Kidney (tissue), 14 donors: ENCODE measurements around the gene SLFN11. TPM values are rescaled to one million over a fixed set of nuclear protein-coding genes. Genes with fewer than 3 reads are reported as not detected.

Experiments
- DNase-seq, 5 donors: peaks; one replicate each; pipeline ENCODE4 v3.0.0-alpha.2; 2013 to 2020
- FAIRE-seq: peaks from 2 replicates; lab custom pipeline; 2012; peaks lifted over from hg19 to GRCh38; lab: Jason Lieb, UNC
- H3K27ac ChIP-seq, 2 donors: one replicate each; pipeline ENCODE4 v1.7.0; 2013; ENCODE audit warnings: low read depth in 2 of 2, low read length in 2 of 2, inconsistent platforms in 1 of 2
- H3K27me3 ChIP-seq: one replicate; pipeline ENCODE4 v1.7.1; 2013; ENCODE audit warnings: low read length, inconsistent platforms; ENCODE audit not compliant: control insufficient read depth, insufficient read depth
- H3K36me3 ChIP-seq, 3 donors: one replicate each; pipeline versions ENCODE4 v1.7.0 to v1.7.1; 2013; ENCODE audit warnings: low read length in 3 of 3, control low read depth in 1 of 3, inconsistent platforms in 1 of 3; ENCODE audit not compliant: insufficient read depth in 3 of 3, control insufficient read depth in 2 of 3
- H3K4me1 ChIP-seq, 3 donors: one replicate each; pipeline versions ENCODE4 v1.7.0 to v1.7.1; 2013; ENCODE audit warnings: low read length in 3 of 3, inconsistent platforms in 1 of 3, low read depth in 1 of 3; ENCODE audit not compliant: control insufficient read depth in 2 of 3, insufficient read depth in 2 of 3
- H3K4me3 ChIP-seq, 3 donors: one replicate each; pipeline versions ENCODE4 v1.7.0 to v1.8.1; 2013; ENCODE audit warnings: low read length in 3 of 3, control low read depth in 1 of 3, inconsistent platforms in 1 of 3
- H3K9ac ChIP-seq, 3 donors: one replicate each; pipeline versions ENCODE4 v1.7.0 to v1.7.1; 2013; ENCODE audit warnings: low read length in 3 of 3, control low read depth in 1 of 3, inconsistent platforms in 1 of 3
- H3K9me3 ChIP-seq, 3 donors: one replicate each; pipeline versions ENCODE4 v1.7.0 to v1.7.1; 2013; ENCODE audit warnings: low read length in 3 of 3, control low read depth in 1 of 3, inconsistent platforms in 1 of 3; ENCODE audit not compliant: control insufficient read depth in 2 of 3, insufficient read depth in 1 of 3
- intact Hi-C: fragments of 100-400 bp; cut with DNase I; formaldehyde crosslinking; loops from one replicate; pipeline ENCODE4 v1.11.1; 2022
- polyA plus RNA-seq: library from polyadenylated mRNA; stranded (reverse); fragments of 350-450 nt; fragmentation: Illumina TruSeq; extraction: RNeasy Lipid Tissue Mini Kit (QIAGEN cat#74804); gene quantifications from one replicate; pipeline ENCODE4 v1.2.3, GENCODE V29; 2014; ENCODE audit warnings: low read depth, low replicate concordance; ENCODE audit not compliant: insufficient read depth
- total RNA-seq: library from RNA; stranded (reverse); fragmentation: NEBNext Ultra II Directional; extraction: Animal tissue kit (Norgen Biotek cat#: 25700); gene quantifications from one replicate; pipeline ENCODE4 v1.2.1, GENCODE V29; 2021
- TF ChIP-seq, protein P1 (sequence below): IDR thresholded peaks from 3 replicates; pipeline ENCODE4 v1.5.1; 2012; ENCODE audit warnings: mild to moderate bottlenecking, moderate library complexity, borderline replicate concordance; ENCODE audit not compliant: insufficient read depth; ENCODE audit errors: extremely low read depth
- donor health status: control.
- donor health status: control.
- donor health status: control.
- donor health status: control.
- donor health status: control.
- donor health status: DM: yes; HTN: yes; CAD: no.
- donor health status: Normal renal cell carcinoma (clear cell type).

SLFN11 gene
- total and polyA plus RNA-seq, 2 donors from 2014 or later: 4.0 to 31.9 TPM

GRCh38 chr17:35345445-35345925 lies 27.9 kb downstream of the SLFN11 start:
- DNase-seq: no peak
- intact Hi-C loops: no loop called here
- Histone ChIP-seq H3K36me3 (no peaks in the 10 kb centered on the region), H3K4me1 (no peaks in the 10 kb centered on the region), H3K9ac (peak overlapping the region in 1 of 3 donors; percentile 38), H3K9me3 (no peaks in the 10 kb centered on the region), H3K27me3 (peaks cover 19% of the 10 kb centered on the region), H3K27ac (peak overlapping the region; percentile 3 to 41), H3K4me3 (peak overlapping the region in 2 of 3 donors; percentile 6 to 54)
- TF ChIP-seq, protein P1, sequence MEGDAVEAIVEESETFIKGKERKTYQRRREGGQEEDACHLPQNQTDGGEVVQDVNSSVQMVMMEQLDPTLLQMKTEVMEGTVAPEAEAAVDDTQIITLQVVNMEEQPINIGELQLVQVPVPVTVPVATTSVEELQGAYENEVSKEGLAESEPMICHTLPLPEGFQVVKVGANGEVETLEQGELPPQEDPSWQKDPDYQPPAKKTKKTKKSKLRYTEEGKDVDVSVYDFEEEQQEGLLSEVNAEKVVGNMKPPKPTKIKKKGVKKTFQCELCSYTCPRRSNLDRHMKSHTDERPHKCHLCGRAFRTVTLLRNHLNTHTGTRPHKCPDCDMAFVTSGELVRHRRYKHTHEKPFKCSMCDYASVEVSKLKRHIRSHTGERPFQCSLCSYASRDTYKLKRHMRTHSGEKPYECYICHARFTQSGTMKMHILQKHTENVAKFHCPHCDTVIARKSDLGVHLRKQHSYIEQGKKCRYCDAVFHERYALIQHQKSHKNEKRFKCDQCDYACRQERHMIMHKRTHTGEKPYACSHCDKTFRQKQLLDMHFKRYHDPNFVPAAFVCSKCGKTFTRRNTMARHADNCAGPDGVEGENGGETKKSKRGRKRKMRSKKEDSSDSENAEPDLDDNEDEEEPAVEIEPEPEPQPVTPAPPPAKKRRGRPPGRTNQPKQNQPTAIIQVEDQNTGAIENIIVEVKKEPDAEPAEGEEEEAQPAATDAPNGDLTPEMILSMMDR: no peak
- no peak for FAIRE-seq

DNA sequence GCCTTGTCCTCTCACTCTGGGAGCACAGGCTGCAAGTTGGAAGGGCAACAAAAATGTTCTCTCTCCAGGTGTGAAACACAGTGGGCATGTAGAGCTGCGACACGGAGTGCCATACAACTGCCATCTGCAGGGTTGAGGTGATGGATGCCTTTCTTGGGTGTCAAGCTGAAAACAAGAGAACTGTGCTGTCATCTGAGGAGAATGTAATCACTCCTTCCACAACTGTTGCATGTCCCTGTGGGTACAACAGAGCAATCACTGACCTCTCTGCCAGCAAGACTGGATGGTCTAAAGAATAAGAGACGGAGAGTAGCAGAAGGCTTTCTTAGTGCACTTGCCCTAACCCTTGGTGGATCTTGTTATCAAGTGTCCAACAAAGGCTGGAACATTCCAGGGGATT lies 29.2 kb downstream of the SLFN11 start:
- Histone ChIP-seq H3K4me3 (no peak overlapping the region), H3K9ac (no peak overlapping the region), H3K27me3 (peaks cover 19% of the 10 kb centered on the region), H3K9me3 (peaks cover 0 to 2% (median 0%) of the 10 kb centered on the region in 3 donors), H3K27ac (no peak overlapping the region), H3K36me3 (no peaks in the 10 kb centered on the region), H3K4me1 (no peaks in the 10 kb centered on the region)
- intact Hi-C loops: no loop called here
- no peak for FAIRE-seq
- DNase-seq: no peak
- TF ChIP-seq, protein P1: no peak

- Histone ChIP-seq H3K36me3 (no peaks in the 10 kb centered on the region), H3K27ac (no peak overlapping the region)
- no peak for FAIRE-seq
Measured at GRCh38 chr17:35342276-35342675, 31.1 kb downstream of the SLFN11 start.

More at GRCh38 chr17:35342276-35342675, 31.1 kb downstream of the SLFN11 start:
- peaks cover 19% of the 10 kb centered on the region for H3K27me3 ChIP-seq
- DNase-seq: no peak
- H3K4me3 ChIP-seq: no peak overlapping the region
- H3K4me1 ChIP-seq: no peaks in the 10 kb centered on the region
- H3K9ac ChIP-seq: no peak overlapping the region
- H3K9me3 ChIP-seq: peaks cover 0 to 2% (median 0%) of the 10 kb centered on the region in 3 donors
- intact Hi-C loops: no loop called here
- TF ChIP-seq, protein P1: no peak
